DOHH2 (cell line): Measurements from ENCODE around the gene GLDC.

Experiments
- CTCF ChIP-seq: fragments of 200-600 bp; sonication (generic); IDR thresholded peaks from one replicate; pipeline ENCODE4 v1.5.1; 2014; ENCODE audit warnings: antibody characterized with exemption, mild to moderate bottlenecking, low read depth, low read length; ENCODE audit not compliant: poor library complexity, severe bottlenecking
- EZH2phosphoT487 ChIP-seq: fragments of 200-600 bp; sonication (generic); IDR thresholded peaks from 2 replicates; pipeline ENCODE4 v1.6.1; 2017; ENCODE audit warnings: borderline replicate concordance, mild to moderate bottlenecking, antibody characterized with exemption, low read length, moderate library complexity, mixed read lengths

GRCh38 chr9:6489099-6489498 is 156.4 kb downstream of the GLDC start:
- TF ChIP-seq CTCF (no peak), EZH2phosphoT487 (no peak)
